CD4-positive, alpha-beta T cell (primary cell): ENCODE data around the gene SH3D19. TPM values are rescaled to one million over a fixed set of nuclear protein-coding genes. Genes with fewer than 3 reads are reported as not detected.

ENCODE experiments used
- ATAC-seq: fragments of 200-7000 bp; cut with Tn5 transposase; one replicate; pipeline ENCODE4 v1.10.0; 2022; ENCODE audit warnings: mild to moderate bottlenecking; ENCODE audit not compliant: poor library complexity
- CTCF ChIA-PET: fragments of 350-600 bp; sonication (Branson Sonifier 250); formaldehyde crosslinking; loops from one replicate; lab custom pipeline; 2021; ENCODE audit warnings: antibody characterized with exemption, inconsistent platforms; lab: Charles Lee
- POLR2A ChIA-PET: fragments of 350-600 bp; sonication (Branson Sonifier 250); formaldehyde crosslinking; loops from one replicate; lab custom pipeline; 2021; ENCODE audit warnings: antibody characterized with exemption, inconsistent platforms; lab: Charles Lee
- DNase-seq, 14 experiments: peaks; one replicate each; pipeline ENCODE4 v3.0.0-alpha.2; 2013 to 2020; ENCODE audit warnings: mixed read lengths in 2 of 14
- H3K27ac ChIP-seq, 2 donors: one replicate each; pipeline versions ENCODE4 v1.5.1 to v1.7.0; 2013; ENCODE audit warnings: low read length in 2 of 2, low read depth in 1 of 2, mild to moderate bottlenecking in 1 of 2
- H3K27me3 ChIP-seq, 2 experiments: 1 replicate in 1 of 2; 2 replicates in 1 of 2; pipeline versions ENCODE4 v1.6.1 to v1.7.0; 2013; ENCODE audit warnings: low read length in 2 of 2, control low read depth in 1 of 2, mild to moderate bottlenecking in 1 of 2, moderate library complexity in 1 of 2; ENCODE audit not compliant: insufficient read depth in 2 of 2, control insufficient read depth in 1 of 2
- H3K36me3 ChIP-seq: one replicate; pipeline ENCODE4 v1.6.1; 2013; ENCODE audit warnings: low read length, control low read depth; ENCODE audit not compliant: insufficient read depth
- H3K4me1 ChIP-seq: one replicate; pipeline ENCODE4 v1.6.1; 2013; ENCODE audit warnings: low read length, control low read depth; ENCODE audit not compliant: insufficient read depth
- H3K4me3 ChIP-seq: one replicate; pipeline ENCODE4 v1.5.1; 2013; ENCODE audit warnings: mild to moderate bottlenecking, low read length, moderate library complexity
- H3K9me3 ChIP-seq, 2 experiments: 1 replicate in 1 of 2; 2 replicates in 1 of 2; pipeline versions ENCODE4 v1.6.1 to v1.7.0; 2013; ENCODE audit warnings: low read length in 2 of 2, mild to moderate bottlenecking in 2 of 2, control low read depth in 1 of 2, moderate library complexity in 1 of 2; ENCODE audit not compliant: control insufficient read depth in 1 of 2, insufficient read depth in 1 of 2
- H3K27ac Mint-ChIP-seq: one replicate; pipeline ENCODE4 v1.8.0; 2020; ENCODE audit warnings: mixed read lengths
- H3K27me3 Mint-ChIP-seq: one replicate; pipeline ENCODE4 v1.8.0; 2021; ENCODE audit warnings: mixed read lengths
- H3K36me3 Mint-ChIP-seq: one replicate; pipeline ENCODE4 v1.8.0; 2021; ENCODE audit warnings: low read depth, mixed read lengths
- H3K4me1 Mint-ChIP-seq: one replicate; pipeline ENCODE4 v1.8.0; 2021; ENCODE audit warnings: low read depth, mixed read lengths
- H3K4me3 Mint-ChIP-seq: one replicate; pipeline ENCODE4 v1.8.0; 2020; ENCODE audit warnings: mild to moderate bottlenecking, mixed read lengths
- H3K9me3 Mint-ChIP-seq: one replicate; pipeline ENCODE4 v1.8.0; 2020; ENCODE audit warnings: mixed read lengths
- CTCF ChIP-seq: fragments of 200-600 bp; IDR thresholded peaks from one replicate; pipeline ENCODE4 v1.8.0; 2022; ENCODE audit warnings: antibody characterized with exemption, mild to moderate bottlenecking
- intact Hi-C, 2 experiments: fragments of 100-400 bp; cut with DNase I in 1 of 2; cut with micrococcal nuclease in 1 of 2; formaldehyde crosslinking; loops; one replicate each; pipeline versions ENCODE4 v1.15.1 to v1.9.0; 2023 to 2025; cut with DNase I, micrococcal nuclease
- total RNA-seq, 174 experiments: library from RNA in 2 of 174; stranded (reverse) in 2 of 174; gene quantifications; one replicate each; pipeline ENCODE4 v1.2.3 and lab custom pipeline; 2021 to 2026

SH3D19 gene
- total RNA-seq, 2 experiments from 2014 or later: 0.27 TPM; not detected in 1

- H3K27ac Mint-ChIP-seq: no peak overlapping the region
- no peak for TF ChIP-seq CTCF
- no peak overlapping the region for H3K4me3 ChIP-seq
- no peak for ATAC-seq
- no peaks in the 10 kb centered on the region for H3K9me3 Mint-ChIP-seq
- no peaks in the 10 kb centered on the region for H3K36me3 ChIP-seq
- no peaks in the 10 kb centered on the region for H3K27me3 ChIP-seq
- peaks cover 18% of the 10 kb centered on the region for H3K27me3 Mint-ChIP-seq
- POLR2A ChIA-PET: no interaction called here
- CTCF ChIA-PET: no interaction called here
- intact Hi-C loops: no loop called here
- no peaks in the 10 kb centered on the region for H3K4me1 Mint-ChIP-seq
- no peak overlapping the region for H3K4me3 Mint-ChIP-seq
- no peaks in the 10 kb centered on the region for H3K36me3 Mint-ChIP-seq
- H3K27ac ChIP-seq: no peak overlapping the region
- H3K9me3 ChIP-seq: peaks cover 0 to 4% of the 10 kb centered on the region in 2 experiments
- no peak for DNase-seq
- H3K4me1 ChIP-seq: no peaks in the 10 kb centered on the region
Measured at GRCh38 chr4:151304226-151304625, 21.2 kb downstream of the SH3D19 start.

- no peaks in the 10 kb centered on the region for H3K4me1 Mint-ChIP-seq
- no peaks in the 10 kb centered on the region for H3K36me3 Mint-ChIP-seq
Measured at GRCh38 chr4:151302432-151302831, 23.0 kb downstream of the SH3D19 start.

GRCh38 chr4:151297170-151297569 lies 28.2 kb downstream of the SH3D19 start:
- Mint-ChIP-seq H3K4me3 (no peak overlapping the region), H3K27ac (no peak overlapping the region), H3K27me3 (peaks cover 21% of the 10 kb centered on the region), H3K4me1 (no peaks in the 10 kb centered on the region), H3K36me3 (no peaks in the 10 kb centered on the region), H3K9me3 (no peaks in the 10 kb centered on the region)
- ATAC-seq (no peak), DNase-seq (no peak)
- Histone ChIP-seq H3K9me3 (no peaks in the 10 kb centered on the region), H3K4me1 (no peaks in the 10 kb centered on the region), H3K27ac (no peak overlapping the region), H3K36me3 (no peaks in the 10 kb centered on the region), H3K27me3 (no peaks in the 10 kb centered on the region), H3K4me3 (no peak overlapping the region)
- intact Hi-C loops: no loop called here
- CTCF ChIA-PET: no interaction called here
- POLR2A ChIA-PET: interaction anchor here (0.6 kb wide), 1 partner anchor 1321 kb away, joined by 3 read pairs; no protein-coding TSS in a partner anchor
- no peak for TF ChIP-seq CTCF

More at GRCh38 chr4:151302432-151302831, 23.0 kb downstream of the SH3D19 start:
- no peaks in the 10 kb centered on the region for H3K9me3 Mint-ChIP-seq
- Histone ChIP-seq H3K36me3 (no peaks in the 10 kb centered on the region), H3K27me3 (no peaks in the 10 kb centered on the region), H3K9me3 (peaks cover 0 to 3% of the 10 kb centered on the region in 2 experiments), H3K4me3 (no peak overlapping the region), H3K4me1 (no peaks in the 10 kb centered on the region), H3K27ac (no peak overlapping the region)
- intact Hi-C loops: no loop called here
- ATAC-seq (no peak), DNase-seq (no peak)
- H3K27me3 Mint-ChIP-seq: peaks cover 27% of the 10 kb centered on the region
- no peak overlapping the region for H3K4me3 Mint-ChIP-seq
- ChIA-PET POLR2A (no interaction called here), CTCF (no interaction called here)
- H3K27ac Mint-ChIP-seq: no peak overlapping the region
- TF ChIP-seq CTCF: no peak
